CD8-positive, alpha-beta memory T cell (primary cell): ENCODE results near the gene SLC9A4. TPM values are rescaled to one million over a fixed set of nuclear protein-coding genes. Genes with fewer than 3 reads are reported as not detected.

Experiments
- CTCF ChIA-PET: fragments of 350-600 bp; sonication (Branson Sonifier 250); formaldehyde crosslinking; loops from one replicate; lab custom pipeline; 2021; ENCODE audit warnings: antibody characterized with exemption; lab: Charles Lee
- POLR2A ChIA-PET: fragments of 350-600 bp; sonication (Branson Sonifier 250); formaldehyde crosslinking; loops from one replicate; lab custom pipeline; 2021; ENCODE audit warnings: antibody characterized with exemption; lab: Charles Lee
- DNase-seq, 5 donors: peaks; one replicate each; pipeline versions ENCODE4 v3.0.0 to v3.0.0-alpha.2; 2020 to 2022; ENCODE audit warnings: mixed read lengths in 1 of 5
- H3K27ac ChIP-seq: one replicate; pipeline ENCODE4 v1.7.0; 2013; ENCODE audit warnings: low read depth, mild to moderate bottlenecking, low read length, moderate library complexity
- H3K27me3 ChIP-seq: 2 replicates; pipeline ENCODE4 v1.7.0; 2013; ENCODE audit warnings: low read length, mild to moderate bottlenecking; ENCODE audit not compliant: insufficient read depth, poor library complexity, severe bottlenecking
- H3K36me3 ChIP-seq: 2 replicates; pipeline ENCODE4 v1.7.0; 2013; ENCODE audit warnings: mild to moderate bottlenecking, low read length, moderate library complexity; ENCODE audit not compliant: insufficient read depth
- H3K4me1 ChIP-seq: 2 replicates; pipeline ENCODE4 v1.7.0; 2013; ENCODE audit warnings: mild to moderate bottlenecking, low read length, moderate library complexity; ENCODE audit not compliant: insufficient read depth
- H3K4me3 ChIP-seq: 2 replicates; pipeline ENCODE4 v1.7.0; 2013; ENCODE audit warnings: mild to moderate bottlenecking, low read length
- H3K9me3 ChIP-seq: 2 replicates; pipeline ENCODE4 v1.7.0; 2013; ENCODE audit warnings: mild to moderate bottlenecking, low read length
- H3K27ac Mint-ChIP-seq, 8 donors: one replicate each; pipeline ENCODE4 v1.8.0; 2020 to 2021; ENCODE audit warnings: mixed read lengths in 8 of 8, mild to moderate bottlenecking in 6 of 8, inconsistent platforms in 3 of 8, moderate library complexity in 3 of 8
- H3K27me3 Mint-ChIP-seq, 2 donors: one replicate each; pipeline ENCODE4 v1.8.0; 2020 to 2021; ENCODE audit warnings: mixed read lengths in 2 of 2, mild to moderate bottlenecking in 1 of 2, moderate library complexity in 1 of 2
- H3K36me3 Mint-ChIP-seq, 3 donors: one replicate each; pipeline ENCODE4 v1.8.0; 2020 to 2021; ENCODE audit warnings: mixed read lengths in 3 of 3, inconsistent platforms in 1 of 3, mild to moderate bottlenecking in 1 of 3
- H3K4me1 Mint-ChIP-seq, 3 donors: one replicate each; pipeline ENCODE4 v1.8.0; 2020 to 2021; ENCODE audit warnings: mixed read lengths in 3 of 3, inconsistent platforms in 1 of 3, mild to moderate bottlenecking in 1 of 3
- H3K4me3 Mint-ChIP-seq, 7 donors: one replicate each; pipeline ENCODE4 v1.8.0; 2020 to 2021; ENCODE audit warnings: mixed read lengths in 7 of 7, mild to moderate bottlenecking in 6 of 7, moderate library complexity in 4 of 7, inconsistent platforms in 2 of 7
- H3K9me3 Mint-ChIP-seq, 5 donors: one replicate each; pipeline ENCODE4 v1.8.0; 2020 to 2022; ENCODE audit warnings: mixed read lengths in 5 of 5, mild to moderate bottlenecking in 3 of 5, moderate library complexity in 2 of 5, inconsistent platforms in 1 of 5
- polyA plus RNA-seq: library from polyadenylated mRNA; unstranded; fragments of 300-500 nt; fragmentation: Illumina TruSeq; gene quantifications from one replicate; pipeline ENCODE4 v1.2.3, GENCODE V29; 2021
- total RNA-seq, 2 experiments: library from RNA; stranded (reverse); gene quantifications; one replicate each; pipeline ENCODE4 v1.2.3, GENCODE V29; 2021

SLC9A4 gene
- total and polyA plus RNA-seq, 3 experiments from 2014 or later = not detected

DNA sequence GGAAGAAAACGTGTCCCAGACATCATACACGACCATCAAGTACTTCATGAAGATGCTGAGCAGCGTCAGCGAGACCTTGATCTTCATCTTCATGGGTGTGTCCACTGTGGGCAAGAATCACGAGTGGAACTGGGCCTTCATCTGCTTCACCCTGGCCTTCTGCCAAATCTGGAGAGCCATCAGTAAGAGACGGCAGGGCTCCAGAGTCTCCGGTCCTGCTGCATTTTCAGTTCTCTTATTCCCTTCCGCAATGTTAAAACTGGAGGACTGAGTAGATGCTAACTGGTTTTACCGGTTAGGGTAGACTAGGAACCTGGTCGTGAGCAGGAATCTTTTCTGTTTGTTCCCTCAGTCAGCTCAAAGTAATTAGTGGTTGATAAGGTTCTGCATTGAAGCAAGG, 32.3 kb downstream of the SLC9A4 start:
- H3K27ac ChIP-seq = no peak overlapping the region
- no peaks in the 10 kb centered on the region for H3K4me1 ChIP-seq
- ChIA-PET CTCF (no interaction called here), POLR2A (no interaction called here)
- no peaks in the 10 kb centered on the region for H3K9me3 ChIP-seq
- no peaks in the 10 kb centered on the region for H3K36me3 ChIP-seq
- Mint-ChIP-seq H3K36me3 (no peaks in the 10 kb centered on the region), H3K27ac (no peak overlapping the region), H3K4me3 (no peak overlapping the region), H3K27me3 (peaks cover 6 to 37% of the 10 kb centered on the region in 2 donors), H3K9me3 (no peaks in the 10 kb centered on the region), H3K4me1 (no peaks in the 10 kb centered on the region)
- H3K4me3 ChIP-seq = no peak overlapping the region
- H3K27me3 ChIP-seq = no peaks in the 10 kb centered on the region
- DNase-seq = no peak

DNA sequence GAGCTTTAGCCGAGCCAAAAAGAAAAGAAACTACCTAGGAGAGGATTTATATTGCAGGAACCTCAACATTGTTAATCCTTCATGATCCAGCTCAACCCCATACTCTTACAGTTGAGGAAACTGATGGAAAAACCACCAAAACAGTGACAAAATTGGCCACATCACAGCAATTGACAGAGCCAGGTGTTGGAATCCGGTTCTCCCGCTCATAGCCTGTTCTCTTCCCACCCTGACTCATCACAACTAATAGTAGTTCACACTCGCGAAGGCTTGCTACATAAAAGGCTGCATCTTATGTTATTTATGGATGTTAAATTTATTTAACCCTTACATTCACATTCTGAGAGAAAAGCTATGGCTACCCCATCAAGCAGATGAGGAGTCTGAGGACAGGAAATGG, 33.7 kb downstream of the SLC9A4 start:
- Mint-ChIP-seq H3K4me3 (no peak overlapping the region), H3K4me1 (no peaks in the 10 kb centered on the region), H3K27ac (no peak overlapping the region), H3K36me3 (no peaks in the 10 kb centered on the region), H3K9me3 (no peaks in the 10 kb centered on the region), H3K27me3 (peaks cover 6 to 33% of the 10 kb centered on the region in 2 donors)
- Histone ChIP-seq H3K4me3 (no peak overlapping the region), H3K27me3 (no peaks in the 10 kb centered on the region), H3K4me1 (no peaks in the 10 kb centered on the region), H3K36me3 (no peaks in the 10 kb centered on the region), H3K27ac (no peak overlapping the region), H3K9me3 (no peaks in the 10 kb centered on the region)
- ChIA-PET POLR2A (no interaction called here), CTCF (no interaction called here)
- no peak for DNase-seq

DNA sequence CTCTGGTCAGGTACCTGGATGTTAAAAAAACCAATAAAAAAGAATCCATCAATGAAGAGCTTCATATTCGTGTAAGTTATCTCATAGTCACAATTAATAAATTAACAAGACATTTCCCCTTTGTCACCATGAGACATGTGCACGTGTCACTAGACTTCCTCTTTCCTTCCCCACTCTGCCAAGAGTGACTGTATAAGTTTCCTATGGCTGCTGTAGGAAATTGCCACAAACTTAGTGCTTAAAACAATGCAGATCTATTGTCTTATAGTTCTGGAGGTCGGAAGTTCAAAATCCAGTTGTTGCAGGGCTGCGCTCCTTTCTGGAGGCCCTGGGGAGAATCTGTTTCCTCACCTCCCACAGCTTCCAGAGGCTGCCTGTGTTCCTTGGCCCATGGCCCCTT, 35.8 kb downstream of the SLC9A4 start:
- no peak overlapping the region for H3K4me3 Mint-ChIP-seq
- no peaks in the 10 kb centered on the region for H3K36me3 ChIP-seq
- no peaks in the 10 kb centered on the region for H3K4me1 ChIP-seq
- ChIA-PET CTCF (no interaction called here), POLR2A (no interaction called here)
- no peak overlapping the region for H3K4me3 ChIP-seq
- H3K36me3 Mint-ChIP-seq = no peaks in the 10 kb centered on the region
- H3K27me3 Mint-ChIP-seq = peaks cover 9 to 41% of the 10 kb centered on the region in 2 donors
- no peaks in the 10 kb centered on the region for H3K4me1 Mint-ChIP-seq
- no peak overlapping the region for H3K27ac Mint-ChIP-seq
- no peaks in the 10 kb centered on the region for H3K9me3 Mint-ChIP-seq
- no peak for DNase-seq
- no peak overlapping the region for H3K27ac ChIP-seq
- H3K9me3 ChIP-seq = no peaks in the 10 kb centered on the region
- no peaks in the 10 kb centered on the region for H3K27me3 ChIP-seq

DNA sequence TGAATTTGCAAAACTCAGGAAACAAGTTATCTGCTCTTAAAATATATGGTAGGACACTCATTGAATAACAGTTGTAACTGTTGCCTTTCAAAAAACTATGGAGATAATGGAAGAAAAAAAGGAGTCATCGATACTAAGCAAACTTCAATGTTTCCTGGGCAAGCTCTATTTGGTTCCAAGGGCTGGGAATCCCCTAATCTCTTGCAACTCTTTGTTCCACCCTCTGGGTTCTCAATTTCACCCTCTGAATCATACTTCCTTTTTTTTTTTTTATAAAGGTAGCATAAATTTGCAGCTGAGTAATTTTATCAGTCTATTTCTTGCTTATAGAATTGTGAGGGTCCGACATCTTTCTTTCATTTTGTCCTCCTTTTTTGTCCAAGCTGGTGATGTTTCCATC, 36.7 kb downstream of the SLC9A4 start:
- no peaks in the 10 kb centered on the region for H3K36me3 ChIP-seq
- no peak overlapping the region for H3K4me3 Mint-ChIP-seq
- no peak overlapping the region for H3K27ac ChIP-seq
- H3K27ac Mint-ChIP-seq = no peak overlapping the region
- no peaks in the 10 kb centered on the region for H3K4me1 Mint-ChIP-seq
- H3K27me3 Mint-ChIP-seq = peaks cover 9 to 41% of the 10 kb centered on the region in 2 donors
- no peaks in the 10 kb centered on the region for H3K4me1 ChIP-seq
- ChIA-PET POLR2A (no interaction called here), CTCF (no interaction called here)
- no peaks in the 10 kb centered on the region for H3K9me3 Mint-ChIP-seq
- H3K9me3 ChIP-seq = no peaks in the 10 kb centered on the region
- H3K36me3 Mint-ChIP-seq = no peaks in the 10 kb centered on the region
- DNase-seq = no peak
- H3K4me3 ChIP-seq = no peak overlapping the region
- H3K27me3 ChIP-seq = no peaks in the 10 kb centered on the region

DNA sequence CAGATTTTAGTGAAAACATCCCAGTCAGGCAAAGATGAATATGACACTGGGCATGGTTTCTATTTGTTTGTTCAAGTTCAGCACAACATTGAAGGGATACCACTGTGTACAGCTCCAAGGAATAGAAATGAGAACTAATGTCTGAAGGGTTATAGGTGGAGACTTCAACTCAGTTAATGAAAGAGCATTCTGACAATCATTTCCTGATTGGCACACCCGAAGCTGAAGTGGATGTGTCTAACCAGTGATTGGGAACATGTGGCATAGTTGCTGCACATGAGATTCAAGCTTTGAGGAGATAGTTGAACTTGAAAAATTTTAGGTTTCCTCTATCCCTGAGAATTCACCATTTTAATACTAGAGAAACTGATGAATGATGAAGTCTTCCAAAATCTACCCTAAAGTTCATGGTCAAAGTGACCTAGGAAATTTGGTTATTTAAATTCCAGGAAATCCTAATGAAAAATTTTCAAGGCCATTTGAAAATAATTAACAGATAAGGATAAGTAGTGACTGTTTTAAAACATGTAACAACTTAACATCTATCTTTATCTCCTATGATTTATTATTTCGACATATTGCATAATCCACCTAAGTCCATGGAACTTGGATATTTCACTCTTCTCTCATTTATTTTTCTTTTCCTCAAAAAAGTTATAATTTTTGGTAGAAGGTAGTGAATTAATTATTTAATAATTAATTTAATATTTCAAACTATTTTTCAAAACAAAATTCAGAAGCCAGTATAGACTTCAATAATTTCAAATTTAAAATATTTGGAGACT, 38.0 kb downstream of the SLC9A4 start:
- no peaks in the 10 kb centered on the region for H3K4me1 Mint-ChIP-seq
- no peaks in the 10 kb centered on the region for H3K9me3 Mint-ChIP-seq
- Histone ChIP-seq H3K36me3 (no peaks in the 10 kb centered on the region), H3K9me3 (no peaks in the 10 kb centered on the region), H3K4me1 (no peaks in the 10 kb centered on the region), H3K27ac (no peak overlapping the region), H3K4me3 (no peak overlapping the region), H3K27me3 (no peaks in the 10 kb centered on the region)
- no peaks in the 10 kb centered on the region for H3K36me3 Mint-ChIP-seq
- peaks cover 9 to 41% of the 10 kb centered on the region in 2 donors for H3K27me3 Mint-ChIP-seq
- no peak for DNase-seq
- H3K27ac Mint-ChIP-seq = no peak overlapping the region
- ChIA-PET POLR2A (no interaction called here), CTCF (no interaction called here)
- no peak overlapping the region for H3K4me3 Mint-ChIP-seq

DNA sequence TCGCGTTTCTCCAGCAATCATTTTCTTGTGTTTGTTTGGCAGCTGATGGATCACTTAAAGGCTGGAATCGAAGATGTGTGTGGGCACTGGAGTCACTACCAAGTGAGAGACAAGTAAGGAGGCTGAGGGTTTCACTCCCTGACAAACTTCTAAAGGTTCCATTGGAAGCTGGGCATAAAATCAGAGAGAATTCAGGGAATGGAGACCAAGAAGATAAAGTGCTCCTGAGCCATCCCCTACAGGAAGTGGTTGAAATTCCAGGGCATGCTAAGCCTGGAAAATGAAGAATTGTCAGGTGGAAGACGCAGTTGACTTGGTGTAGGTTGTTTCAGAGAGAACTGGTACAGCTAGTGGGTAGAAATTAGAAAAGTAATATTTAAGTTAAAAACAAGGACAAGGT, 39.1 kb downstream of the SLC9A4 start:
- Mint-ChIP-seq H3K27ac (no peak overlapping the region), H3K9me3 (no peaks in the 10 kb centered on the region), H3K4me3 (no peak overlapping the region), H3K4me1 (no peaks in the 10 kb centered on the region), H3K36me3 (no peaks in the 10 kb centered on the region), H3K27me3 (peaks cover 9 to 34% of the 10 kb centered on the region in 2 donors)
- no peaks in the 10 kb centered on the region for H3K9me3 ChIP-seq
- ChIA-PET POLR2A (no interaction called here), CTCF (no interaction called here)
- no peak overlapping the region for H3K27ac ChIP-seq
- no peaks in the 10 kb centered on the region for H3K27me3 ChIP-seq
- H3K4me1 ChIP-seq = no peaks in the 10 kb centered on the region
- no peak overlapping the region for H3K4me3 ChIP-seq
- no peaks in the 10 kb centered on the region for H3K36me3 ChIP-seq
- no peak for DNase-seq

DNA sequence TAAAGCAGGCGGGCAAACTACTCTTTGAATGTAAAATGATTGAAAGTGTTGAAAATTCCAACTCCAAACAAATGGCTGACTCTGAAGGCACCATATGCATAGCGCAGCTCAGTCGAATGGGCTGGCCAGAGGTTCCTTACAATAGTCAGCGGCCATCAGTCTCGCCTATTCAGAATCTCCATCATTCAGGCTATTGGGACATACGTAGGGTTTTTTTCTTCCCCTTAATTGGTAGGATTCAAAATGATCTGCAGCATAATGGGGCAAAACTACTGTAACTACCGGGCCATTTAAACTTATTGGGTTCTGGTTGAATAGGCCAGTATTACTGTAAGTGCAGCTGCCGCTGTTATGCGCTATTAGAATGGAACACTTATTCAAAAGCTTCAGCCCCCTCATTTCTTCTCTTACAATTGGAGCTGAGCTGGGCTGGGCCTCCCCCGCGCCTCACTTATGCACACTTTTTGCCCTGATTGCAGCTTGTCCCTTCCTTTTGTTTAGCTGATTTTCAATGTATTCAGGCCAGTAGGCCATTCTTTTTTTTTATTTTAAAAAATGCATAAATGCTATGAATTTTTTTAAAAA, 40.4 kb downstream of the SLC9A4 start:
- Mint-ChIP-seq H3K9me3 (no peaks in the 10 kb centered on the region), H3K4me3 (no peak overlapping the region), H3K4me1 (no peaks in the 10 kb centered on the region), H3K27ac (no peak overlapping the region), H3K27me3 (peaks cover 7 to 38% of the 10 kb centered on the region in 2 donors), H3K36me3 (no peaks in the 10 kb centered on the region)
- Histone ChIP-seq H3K4me3 (no peak overlapping the region), H3K9me3 (no peaks in the 10 kb centered on the region), H3K4me1 (no peaks in the 10 kb centered on the region), H3K27me3 (no peaks in the 10 kb centered on the region), H3K36me3 (no peaks in the 10 kb centered on the region), H3K27ac (no peak overlapping the region)
- POLR2A ChIA-PET = no interaction called here
- CTCF ChIA-PET = no interaction called here
- DNase-seq = no peak

DNA sequence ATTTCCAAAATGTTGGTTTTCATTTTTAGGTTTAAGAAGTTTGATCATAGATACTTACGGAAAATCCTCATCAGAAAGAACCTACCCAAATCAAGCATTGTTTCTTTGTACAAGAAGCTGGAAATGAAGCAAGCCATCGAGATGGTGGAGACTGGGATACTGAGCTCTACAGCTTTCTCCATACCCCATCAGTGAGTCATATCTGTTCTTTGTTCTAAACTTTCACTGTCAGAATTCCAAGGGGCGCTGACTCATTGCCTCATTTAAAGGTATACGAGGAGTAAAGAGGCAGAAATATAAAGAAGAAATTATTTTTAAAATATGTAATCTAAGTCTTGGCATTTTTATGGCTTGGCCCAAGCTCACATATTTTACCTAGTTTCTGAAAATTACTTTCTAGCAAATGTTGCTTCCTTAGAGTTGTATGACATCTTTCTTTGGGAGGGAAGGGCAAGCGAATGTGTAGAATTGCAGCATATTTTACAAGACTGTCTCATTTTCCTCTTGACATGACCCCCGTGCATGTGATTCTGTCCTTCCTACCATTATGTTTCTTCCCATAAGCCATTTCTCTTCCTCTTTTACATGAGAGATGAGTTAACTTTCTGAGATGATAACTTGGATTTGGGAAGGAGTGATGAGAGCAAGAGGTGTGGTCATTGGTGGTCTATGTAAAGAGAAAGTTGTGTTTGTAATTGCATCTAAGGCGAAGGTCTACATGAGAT, 41.2 kb downstream of the SLC9A4 start:
- Mint-ChIP-seq H3K9me3 (no peaks in the 10 kb centered on the region), H3K36me3 (no peaks in the 10 kb centered on the region), H3K4me1 (no peaks in the 10 kb centered on the region), H3K27ac (no peak overlapping the region), H3K4me3 (no peak overlapping the region), H3K27me3 (peaks cover 7 to 32% of the 10 kb centered on the region in 2 donors)
- POLR2A ChIA-PET = no interaction called here
- no peak for DNase-seq
- H3K4me1 ChIP-seq = no peaks in the 10 kb centered on the region
- H3K9me3 ChIP-seq = no peaks in the 10 kb centered on the region
- no peaks in the 10 kb centered on the region for H3K36me3 ChIP-seq
- no peak overlapping the region for H3K27ac ChIP-seq
- H3K27me3 ChIP-seq = no peaks in the 10 kb centered on the region
- no peak overlapping the region for H3K4me3 ChIP-seq
- CTCF ChIA-PET = no interaction called here
